ENCODE measurements around the gene SLC4A4. TPM values are rescaled to one million over a fixed set of nuclear protein-coding genes. Genes with fewer than 3 reads are reported as not detected.

The SLC4A4 gene
- total and polyA plus RNA-seq, 12 donors, result 1.3 to 34.5 (median 25.1) TPM

GRCh38 chr4:71444395-71444794, 105.6 kb downstream of the SLC4A4 start:
- H3K27me3 ChIP-seq, result no peaks in the 10 kb centered on the region
- no peaks in the 10 kb centered on the region for H3K9me3 ChIP-seq
- no peaks in the 10 kb centered on the region for H3K36me3 ChIP-seq
- intact Hi-C loops (cut with DNase I), result loop anchor here in 1 of 10 donors (10.0 kb wide), 1 partner anchor 210 kb away; no protein-coding TSS in a partner anchor
- DNase-seq, result no peak
- ATAC-seq, result no peak
- TF ChIP-seq CTCF (IDR thresholded peaks at IDR 0.05), result no peak
- 39 to 41% methylated on average over 2 of the region's 2 CpGs for WGBS, 2 donors
- no peak overlapping the region for H3K4me3 ChIP-seq
- H3K27ac ChIP-seq, result peak overlapping the region in 1 of 10 donors; percentile 21
- H3K4me1 ChIP-seq, result peaks cover 0 to 33% (median 10%) of the 10 kb centered on the region in 9 donors

- Histone ChIP-seq H3K4me1 (peaks cover 0 to 44% (median 18%) of the 10 kb centered on the region in 9 donors), H3K27me3 (no peaks in the 10 kb centered on the region), H3K27ac (no peak overlapping the region), H3K36me3 (no peaks in the 10 kb centered on the region), H3K9me3 (no peaks in the 10 kb centered on the region), H3K4me3 (no peak overlapping the region)
- intact Hi-C loops (cut with DNase I), result loop anchor here in 1 of 10 donors (10.0 kb wide), 1 partner anchor 211 kb away; no protein-coding TSS in a partner anchor
- TF ChIP-seq CTCF (IDR thresholded peaks at IDR 0.05), result no peak
- DNase-seq (no peak), ATAC-seq (no peak)
- WGBS, 2 donors, result 78 to 87% methylated on average over 2 of the region's 2 CpGs
These were observed 107.0 kb downstream of the SLC4A4 start for GRCh38 chr4:71445811-71446210.

GRCh38 chr4:71446479-71447081, 107.8 kb downstream of the SLC4A4 start:
- Histone ChIP-seq H3K4me1 (peaks cover 0 to 44% (median 18%) of the 10 kb centered on the region in 9 donors), H3K4me3 (no peak overlapping the region), H3K27ac (peak overlapping the region in 1 of 10 donors; percentile 13), H3K9me3 (no peaks in the 10 kb centered on the region), H3K36me3 (no peaks in the 10 kb centered on the region), H3K27me3 (no peaks in the 10 kb centered on the region)
- TF ChIP-seq CTCF (IDR thresholded peaks at IDR 0.05), result no peak
- intact Hi-C loops (cut with DNase I), result loop anchor here in 1 of 10 donors (10.0 kb wide), 1 partner anchor 212 kb away; no protein-coding TSS in a partner anchor
- ATAC-seq, result no peak
- WGBS, 2 donors, result 62 to 73% methylated on average over 3 of the region's 3 CpGs
- no peak for DNase-seq

GRCh38 chr4:71449040-71449439, 110.2 kb downstream of the SLC4A4 start:
- ATAC-seq, result peak in 2 of 8 donors; percentile 24 to 33

More at GRCh38 chr4:71449040-71449439, 110.2 kb downstream of the SLC4A4 start:
- Histone ChIP-seq H3K36me3 (no peaks in the 10 kb centered on the region), H3K27me3 (no peaks in the 10 kb centered on the region), H3K9me3 (no peaks in the 10 kb centered on the region), H3K4me1 (peaks cover 0 to 44% (median 18%) of the 10 kb centered on the region in 9 donors), H3K4me3 (no peak overlapping the region), H3K27ac (peak overlapping the region in 4 of 10 donors; percentile 9 to 54 (median 26))
- 6 to 11% methylated on average over 2 of the region's 2 CpGs for WGBS, 2 donors
- intact Hi-C loops (cut with DNase I), result loop anchor here in 1 of 10 donors (10.0 kb wide), 1 partner anchor 214 kb away; no protein-coding TSS in a partner anchor
- no peak for TF ChIP-seq CTCF (IDR thresholded peaks at IDR 0.05)
- no peak for DNase-seq

All from heart right ventricle (tissue), 16 donors.